ENCODE measurements around the gene KRTAP9-9. TPM values are rescaled to one million over a fixed set of nuclear protein-coding genes. Genes with fewer than 3 reads are reported as not detected.
"Not testable (repeated sequence)": the region's sequence is repeated elsewhere in the genome, so short reads cannot be mapped to it uniquely, and the experiment has no call there.

The KRTAP9-9 gene
- total and polyA plus RNA-seq, 8 donors, result not detected

- H3K9me3 ChIP-seq; H3K4me1 ChIP-seq; H3K36me3 ChIP-seq; H3K4me3 ChIP-seq; H3K27ac ChIP-seq; intact Hi-C loops (cut with DNase I; ENCODE audit: low total_unique reads); DNase-seq: not testable (repeated sequence)
- peaks cover 0 to 18% (median 11%) of the 10 kb centered on the region in 3 donors for H3K27me3 ChIP-seq
- 35 to 47% (median 40%) methylated on average over 3 of the region's 3 CpGs for WGBS, 5 donors
Observed at GRCh38 chr17:41237949-41238437, 17.2 kb upstream of the KRTAP9-9 start, which contains the start of gene KRTAP9-8. Gene KRTAP9-8 (plus strand): TSS chr17:41237999. CDS start chr17:41238052, 53 bp downstream.

- H3K27me3 ChIP-seq; H3K27ac ChIP-seq; H3K4me3 ChIP-seq; H3K36me3 ChIP-seq; intact Hi-C loops (cut with DNase I; ENCODE audit: low total_unique reads); H3K9me3 ChIP-seq; DNase-seq; H3K4me1 ChIP-seq: not testable (repeated sequence)
- 25 to 59% (median 54%) methylated on average over 2 of the region's 2 CpGs for WGBS, 5 donors
Observed at GRCh38 chr17:41246995-41247787, 8.0 kb upstream of the KRTAP9-9 start.

- H3K4me3 ChIP-seq; intact Hi-C loops (cut with DNase I; ENCODE audit: low total_unique reads); H3K4me1 ChIP-seq; H3K27me3 ChIP-seq; DNase-seq; H3K36me3 ChIP-seq; H3K9me3 ChIP-seq; H3K27ac ChIP-seq: not testable (repeated sequence)
- 42 to 85% (median 53%) methylated on average over 1 to 2 of the region's 2 CpGs for WGBS, 5 donors
Observed at GRCh38 chr17:41249637-41250240, 5.4 kb upstream of the KRTAP9-9 start, which contains the start of gene KRTAP9-4. Gene KRTAP9-4 (plus strand): TSS chr17:41249687. CDS start chr17:41249721, 34 bp downstream.

GRCh38 chr17:41251261-41251660 lies 3.9 kb upstream of the KRTAP9-9 start:
- no peaks in the 10 kb centered on the region for H3K4me1 ChIP-seq
- no peaks in the 10 kb centered on the region for H3K9me3 ChIP-seq
- no peak for DNase-seq
- intact Hi-C loops (cut with DNase I; ENCODE audit: low total_unique reads), result no loop called here
- 83 to 93% (median 90%) methylated on average over 1 of the region's 1 CpG for WGBS, 5 donors
- TF ChIP-seq POLR2A (IDR thresholded peaks at IDR 0.05) (no peak), POLR2AphosphoS5 (IDR thresholded peaks at IDR 0.05) (no peak), CTCF (IDR thresholded peaks at IDR 0.05) (no peak), EP300 (IDR thresholded peaks at IDR 0.05) (no peak)
- peaks cover 0 to 12% (median 3%) of the 10 kb centered on the region in 3 donors for H3K27me3 ChIP-seq
- no peak overlapping the region for H3K27ac ChIP-seq
- no peaks in the 10 kb centered on the region for H3K36me3 ChIP-seq
- no peak overlapping the region for H3K4me3 ChIP-seq

GRCh38 chr17:41254861-41255260 lies 323 bp upstream of the KRTAP9-9 start:
- TF ChIP-seq POLR2AphosphoS5 (IDR thresholded peaks at IDR 0.05) (no peak), EP300 (IDR thresholded peaks at IDR 0.05) (no peak), POLR2A (IDR thresholded peaks at IDR 0.05) (no peak), CTCF (IDR thresholded peaks at IDR 0.05) (no peak)
- H3K4me3 ChIP-seq, result no peak overlapping the region
- DNase-seq, result no peak
- WGBS, 5 donors, result 0 to 76% (median 32%) methylated on average over 1 of the region's 1 CpG
- no peak overlapping the region for H3K27ac ChIP-seq
- no peaks in the 10 kb centered on the region for H3K36me3 ChIP-seq
- H3K27me3 ChIP-seq, result peaks cover 0 to 21% (median 0%) of the 10 kb centered on the region in 3 donors
- H3K9me3 ChIP-seq, result no peaks in the 10 kb centered on the region
- H3K4me1 ChIP-seq, result no peaks in the 10 kb centered on the region
- intact Hi-C loops (cut with DNase I; ENCODE audit: low total_unique reads), result no loop called here
